Osteocyte (in vitro differentiated cells): Measurements from ENCODE around the gene RSPH6A. TPM values are rescaled to one million over a fixed set of nuclear protein-coding genes. Genes with fewer than 3 reads are reported as not detected.
"Not testable (repeated sequence)": the region's sequence is repeated elsewhere in the genome, so short reads cannot be mapped to it uniquely, and the experiment has no call there.

Experiments
- DNase-seq: peaks from one replicate; pipeline ENCODE4 v3.0.0; 2021; ENCODE audit warnings: mixed read lengths; ENCODE audit not compliant: unreplicated experiment; ENCODE audit errors: extremely low spot score
- H3K27ac Mint-ChIP-seq: one replicate; pipeline ENCODE4 v1.8.0; 2021; ENCODE audit warnings: mild to moderate bottlenecking, mixed read lengths; ENCODE audit not compliant: unreplicated experiment
- H3K27me3 Mint-ChIP-seq: one replicate; pipeline ENCODE4 v1.8.0; 2021; ENCODE audit warnings: mixed read lengths; ENCODE audit not compliant: unreplicated experiment
- H3K36me3 Mint-ChIP-seq: one replicate; pipeline ENCODE4 v1.8.0; 2021; ENCODE audit warnings: mixed read lengths; ENCODE audit not compliant: unreplicated experiment
- H3K4me1 Mint-ChIP-seq: one replicate; pipeline ENCODE4 v1.8.0; 2021; ENCODE audit warnings: mixed read lengths; ENCODE audit not compliant: unreplicated experiment
- H3K4me3 Mint-ChIP-seq: one replicate; pipeline ENCODE4 v1.8.0; 2021; ENCODE audit warnings: mild to moderate bottlenecking, moderate library complexity, mixed read lengths; ENCODE audit not compliant: unreplicated experiment
- H3K9me3 Mint-ChIP-seq: one replicate; pipeline ENCODE4 v1.8.0; 2021; ENCODE audit warnings: mixed read lengths; ENCODE audit not compliant: unreplicated experiment
- total RNA-seq: library from RNA; stranded (reverse); gene quantifications from 2 replicates; pipeline ENCODE4 v1.2.1, GENCODE V29; 2021
- TF ChIP-seq, protein P1 (sequence below): fragments of 200-600 bp; sonication (generic); IDR thresholded peaks from 2 replicates; pipeline ENCODE4 v1.5.0; 2021; ENCODE audit warnings: antibody characterized with exemption, mild to moderate bottlenecking, moderate library complexity

Gene RSPH6A
- total RNA-seq, 1 donor from 2014 or later, result 0.30 TPM

DNA sequence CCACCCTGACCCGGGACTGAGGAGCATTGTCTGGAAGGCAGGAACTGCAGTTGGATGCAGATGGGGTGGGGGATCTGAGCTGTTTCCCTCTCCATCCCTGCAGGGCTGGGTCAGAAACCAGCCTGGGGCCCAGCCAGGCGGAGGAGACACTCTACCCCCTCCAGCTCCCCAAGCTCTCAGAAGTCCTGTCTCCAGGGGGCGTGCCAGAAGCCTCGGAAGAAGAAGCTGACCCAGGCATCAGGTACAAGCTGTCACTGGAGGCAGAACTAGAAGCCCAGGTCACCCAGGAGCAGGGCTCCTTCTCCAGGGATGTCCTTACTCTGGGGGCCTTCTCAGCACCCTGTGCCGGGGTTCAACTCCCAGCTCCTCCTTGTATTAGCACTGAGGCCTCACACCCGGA lies 61.6 kb downstream of the RSPH6A start:
- Mint-ChIP-seq H3K9me3 (no peaks in the 10 kb centered on the region), H3K27ac (no peak overlapping the region), H3K4me1 (peaks cover 8% of the 10 kb centered on the region), H3K36me3 (no peaks in the 10 kb centered on the region), H3K4me3 (no peak overlapping the region), H3K27me3 (no peaks in the 10 kb centered on the region)
- DNase-seq, result no peak
- TF ChIP-seq, protein P1, sequence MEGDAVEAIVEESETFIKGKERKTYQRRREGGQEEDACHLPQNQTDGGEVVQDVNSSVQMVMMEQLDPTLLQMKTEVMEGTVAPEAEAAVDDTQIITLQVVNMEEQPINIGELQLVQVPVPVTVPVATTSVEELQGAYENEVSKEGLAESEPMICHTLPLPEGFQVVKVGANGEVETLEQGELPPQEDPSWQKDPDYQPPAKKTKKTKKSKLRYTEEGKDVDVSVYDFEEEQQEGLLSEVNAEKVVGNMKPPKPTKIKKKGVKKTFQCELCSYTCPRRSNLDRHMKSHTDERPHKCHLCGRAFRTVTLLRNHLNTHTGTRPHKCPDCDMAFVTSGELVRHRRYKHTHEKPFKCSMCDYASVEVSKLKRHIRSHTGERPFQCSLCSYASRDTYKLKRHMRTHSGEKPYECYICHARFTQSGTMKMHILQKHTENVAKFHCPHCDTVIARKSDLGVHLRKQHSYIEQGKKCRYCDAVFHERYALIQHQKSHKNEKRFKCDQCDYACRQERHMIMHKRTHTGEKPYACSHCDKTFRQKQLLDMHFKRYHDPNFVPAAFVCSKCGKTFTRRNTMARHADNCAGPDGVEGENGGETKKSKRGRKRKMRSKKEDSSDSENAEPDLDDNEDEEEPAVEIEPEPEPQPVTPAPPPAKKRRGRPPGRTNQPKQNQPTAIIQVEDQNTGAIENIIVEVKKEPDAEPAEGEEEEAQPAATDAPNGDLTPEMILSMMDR, result no peak

DNA sequence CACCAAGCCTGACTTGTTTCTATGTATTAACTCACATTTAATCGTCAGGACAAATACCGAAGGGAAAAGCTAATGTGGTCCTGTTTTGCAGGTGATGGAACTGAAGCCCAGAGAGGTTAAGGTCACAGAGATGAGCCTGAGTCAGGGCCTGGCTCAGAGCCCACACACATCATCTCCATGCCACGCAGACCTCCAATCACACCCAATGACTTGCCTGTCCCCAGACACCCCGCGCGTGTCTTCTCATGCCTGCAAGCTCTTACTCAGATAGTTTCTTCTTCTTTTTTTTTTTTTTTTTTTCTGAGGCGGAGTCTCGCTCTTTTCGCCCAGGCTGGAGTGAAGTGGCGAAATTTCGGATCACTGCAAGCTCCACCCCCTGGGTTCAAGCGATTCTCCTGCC lies 62.5 kb downstream of the RSPH6A start:
- TF ChIP-seq, protein P1, result no peak
- no peaks in the 10 kb centered on the region for H3K36me3 Mint-ChIP-seq
- no peak for DNase-seq
- H3K27ac Mint-ChIP-seq, result no peak overlapping the region
- H3K4me3 Mint-ChIP-seq, result no peak overlapping the region
- peaks cover 6% of the 10 kb centered on the region for H3K4me1 Mint-ChIP-seq
- no peaks in the 10 kb centered on the region for H3K27me3 Mint-ChIP-seq
- H3K9me3 Mint-ChIP-seq, result no peaks in the 10 kb centered on the region

- H3K4me3 Mint-ChIP-seq, H3K36me3 Mint-ChIP-seq, DNase-seq, H3K4me1 Mint-ChIP-seq, H3K9me3 Mint-ChIP-seq, H3K27me3 Mint-ChIP-seq, H3K27ac Mint-ChIP-seq: not testable (repeated sequence)
These were observed 63.6 kb downstream of the RSPH6A start for GRCh38 chr19:45751483-45751882.

GRCh38 chr19:45747513-45747912 lies 67.6 kb downstream of the RSPH6A start:
- DNase-seq, result no peak
- Mint-ChIP-seq H3K27ac (no peak overlapping the region), H3K4me1 (peaks cover 6% of the 10 kb centered on the region)

GRCh38 chr19:45746866-45747265 lies 68.2 kb downstream of the RSPH6A start:
- H3K4me1 Mint-ChIP-seq, result peaks cover 6% of the 10 kb centered on the region
- DNase-seq, result no peak
- peaks cover 3% of the 10 kb centered on the region for H3K27me3 Mint-ChIP-seq
- TF ChIP-seq, protein P1, result no peak
- H3K9me3 Mint-ChIP-seq, result no peaks in the 10 kb centered on the region
- H3K4me3 Mint-ChIP-seq, result no peak overlapping the region
- H3K27ac Mint-ChIP-seq, result no peak overlapping the region
- H3K36me3 Mint-ChIP-seq, result no peaks in the 10 kb centered on the region

More at GRCh38 chr19:45747513-45747912, 67.6 kb downstream of the RSPH6A start:
- Mint-ChIP-seq H3K27me3 (no peaks in the 10 kb centered on the region), H3K36me3 (no peaks in the 10 kb centered on the region), H3K4me3 (no peak overlapping the region), H3K9me3 (no peaks in the 10 kb centered on the region)
- TF ChIP-seq, protein P1, result no peak

Other genes starting within 250 kb of the RSPH6A start
- gene OPA3, start 230.5 kb downstream of the RSPH6A start, total RNA-seq, result 16.8 and 18.0 TPM in 2 replicates
- gene GPR4, start 213.1 kb downstream of the RSPH6A start, total RNA-seq, result not detected in 2 replicates
- 27.1 and 28.6 TPM in 2 replicates for gene EML2, start 175.9 kb downstream of the RSPH6A start, total RNA-seq
- 0.81 and 1.3 TPM in 2 replicates for gene GIPR, start 147.1 kb downstream of the RSPH6A start, total RNA-seq
- gene SNRPD2, start 123.4 kb downstream of the RSPH6A start, total RNA-seq, result 366 and 397 TPM in 2 replicates
- gene QPCTL, start 122.6 kb downstream of the RSPH6A start, total RNA-seq, result 14.0 TPM in 2 replicates
- 16.0 and 18.3 TPM in 2 replicates for gene FBXO46, start 84.4 kb downstream of the RSPH6A start, total RNA-seq
- not detected in 2 replicates for gene MEIOSIN, start 81.9 kb downstream of the RSPH6A start, total RNA-seq
- gene SIX5, start 46.1 kb downstream of the RSPH6A start, total RNA-seq, result 34.2 and 35.4 TPM in 2 replicates
- 76.6 and 86.9 TPM in 2 replicates for gene DMPK, start 32.8 kb downstream of the RSPH6A start, total RNA-seq
- gene DMWD, start 22.5 kb downstream of the RSPH6A start, total RNA-seq, result 79.2 and 91.0 TPM in 2 replicates
- 67.2 and 72.1 TPM in 2 replicates for gene SYMPK, start 47.8 kb upstream of the RSPH6A start, total RNA-seq
- gene FOXA3, start 49.0 kb upstream of the RSPH6A start, total RNA-seq, result not detected in 2 replicates
- gene IRF2BP1, start 70.8 kb upstream of the RSPH6A start, total RNA-seq, result 29.4 and 30.9 TPM in 2 replicates
- gene MYPOP, start 87.3 kb upstream of the RSPH6A start, total RNA-seq, result 9.9 and 10.4 TPM in 2 replicates
- not detected in 2 replicates for gene NANOS2, start 99.5 kb upstream of the RSPH6A start, total RNA-seq
- gene NOVA2, start 158.6 kb upstream of the RSPH6A start, total RNA-seq, result not detected in 2 replicates
- gene CCDC61, start 180.2 kb upstream of the RSPH6A start, total RNA-seq, result 12.4 and 13.8 TPM in 2 replicates
- gene PGLYRP1, start 207.7 kb upstream of the RSPH6A start, total RNA-seq, result not detected in 2 replicates
- not detected in 2 replicates for gene IGFL4, start 225.7 kb upstream of the RSPH6A start, total RNA-seq